ENCODE measurements around the gene IL4R. TPM values are rescaled to one million over a fixed set of nuclear protein-coding genes. Genes with fewer than 3 reads are reported as not detected.

Gene IL4R
- total RNA-seq (2022; extraction: Qiagen RNA extraction; ENCODE audit: low read depth): 42.8 to 49.0 TPM (median 43.1 TPM) in 5 replicates

DNA sequence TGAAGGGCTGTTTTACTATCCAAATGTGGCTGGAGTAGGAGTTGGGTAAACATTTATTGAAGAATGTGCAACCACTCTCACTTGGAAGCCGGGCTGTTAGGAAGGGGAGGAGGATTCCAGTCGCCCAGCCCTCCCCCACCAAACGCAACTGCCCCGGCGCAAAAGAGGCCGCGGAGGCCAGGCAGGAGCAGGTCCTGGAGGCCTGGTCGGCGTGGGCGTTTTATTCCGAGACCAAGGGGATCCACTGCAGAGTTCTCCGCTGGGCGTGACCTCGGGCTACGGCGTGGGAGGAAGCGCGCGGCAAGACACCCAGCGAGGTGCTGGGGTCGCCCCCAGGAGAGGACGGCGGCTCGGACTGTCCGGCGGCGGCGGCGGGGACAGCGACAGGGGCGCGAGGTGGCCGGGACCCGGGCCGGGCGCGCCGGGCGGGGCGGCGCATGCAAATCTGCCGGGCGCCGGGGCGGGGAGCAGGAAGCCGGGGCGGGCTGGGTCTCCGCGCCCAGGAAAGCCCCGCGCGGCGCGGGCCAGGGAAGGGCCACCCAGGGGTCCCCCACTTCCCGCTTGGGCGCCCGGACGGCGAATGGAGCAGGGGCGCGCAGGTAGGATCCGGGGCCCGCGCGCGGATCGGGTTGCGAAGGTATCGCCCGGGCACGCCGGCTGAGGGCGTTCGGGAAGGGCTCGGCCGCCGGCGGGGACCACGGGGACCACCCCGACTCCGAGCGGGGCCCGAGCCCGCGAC lies at the start of gene IL4R:
IL4R (plus strand) TSS at position 553 of the 739 bp plus-strand sequence. CDS start 26,230 bp downstream, outside the sequence.

DNA sequence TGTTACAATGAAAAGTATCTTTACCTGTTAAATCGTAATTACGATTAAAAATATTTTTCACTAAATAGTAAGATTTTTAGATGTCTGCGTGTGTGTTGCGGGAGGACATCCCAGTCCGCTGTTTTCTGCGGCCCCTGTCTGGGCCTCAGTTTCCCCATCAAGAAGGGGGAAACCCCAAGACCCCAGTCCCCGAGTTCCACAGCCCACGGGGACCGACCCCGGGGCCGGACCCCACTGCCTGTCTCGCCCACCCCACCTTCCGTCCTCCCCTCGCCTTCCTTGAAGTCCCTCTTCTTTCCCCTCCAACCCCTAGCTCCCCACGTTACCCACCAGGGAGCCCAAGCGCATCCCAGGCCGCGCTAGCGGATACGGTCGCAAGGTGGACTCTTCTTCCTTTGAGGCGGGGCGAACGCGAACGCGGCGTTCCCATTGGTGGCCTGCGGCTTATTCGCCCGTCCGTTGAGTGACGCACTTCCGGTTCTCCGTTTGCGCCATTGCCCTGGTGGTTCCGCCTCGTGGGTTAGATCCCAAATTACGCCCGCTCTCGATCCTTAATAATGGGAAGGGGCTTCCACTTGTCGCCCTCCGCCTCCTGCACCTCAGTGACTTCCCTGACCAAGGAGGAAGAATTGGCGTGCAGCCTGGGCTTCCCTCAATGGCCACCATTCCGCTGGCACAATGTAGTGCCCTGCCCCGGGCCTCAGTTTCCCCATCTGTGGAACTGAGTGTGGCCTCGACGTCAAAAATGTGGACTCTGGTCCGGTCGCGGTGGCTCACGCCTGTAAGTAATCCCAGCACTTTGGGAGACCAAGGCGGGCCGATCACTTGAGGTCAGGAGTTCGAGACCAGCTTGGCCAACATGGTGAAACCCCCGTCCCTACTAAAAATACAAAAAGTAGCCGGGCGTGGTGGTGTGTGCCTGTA lies 45.1 kb upstream of the IL4R start, which contains the start of gene NSMCE1:
NSMCE1 (minus strand) TSS at position 397 of the 924 bp plus-strand sequence. CDS start 11,202 bp downstream, outside the sequence.

DNA sequence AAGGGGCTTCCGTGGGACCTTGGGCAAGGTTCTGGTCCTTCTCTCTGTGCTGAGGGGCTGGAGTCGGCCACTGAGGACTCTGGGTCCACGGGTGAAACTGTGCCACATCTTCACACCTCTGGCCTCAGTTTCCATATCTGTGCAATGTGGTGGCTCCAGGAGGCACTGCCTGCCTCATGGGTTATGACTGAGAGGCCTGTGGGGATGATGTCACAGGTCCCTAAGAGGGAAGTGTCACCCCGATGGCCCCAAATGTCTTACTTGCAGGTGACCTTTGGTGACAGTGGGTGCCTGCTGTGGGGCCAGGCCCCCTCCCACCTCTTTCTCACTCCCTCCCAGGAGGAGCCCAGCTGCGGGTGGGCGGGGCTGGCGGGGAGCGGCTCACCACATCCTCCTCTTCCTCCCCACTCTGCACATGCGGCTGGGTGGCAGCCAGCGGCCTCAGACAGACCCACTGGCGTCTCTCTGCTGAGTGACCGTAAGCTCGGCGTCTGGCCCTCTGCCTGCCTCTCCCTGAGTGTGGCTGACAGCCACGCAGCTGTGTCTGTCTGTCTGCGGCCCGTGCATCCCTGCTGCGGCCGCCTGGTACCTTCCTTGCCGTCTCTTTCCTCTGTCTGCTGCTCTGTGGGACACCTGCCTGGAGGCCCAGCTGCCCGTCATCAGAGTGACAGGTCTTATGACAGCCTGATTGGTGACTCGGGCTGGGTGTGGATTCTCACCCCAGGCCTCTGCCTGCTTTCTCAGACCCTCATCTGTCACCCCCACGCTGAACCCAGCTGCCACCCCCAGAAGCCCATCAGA lies 88.2 kb downstream of the IL4R start, which contains the start of gene IL21R:
IL21R (plus strand) TSS at position 407 of the 801 bp plus-strand sequence. CDS start 27,898 bp downstream, outside the sequence.

Other genes starting within 250 kb of the IL4R start
- gene C16orf82, start 247.0 kb upstream of the IL4R start, total RNA-seq (2022; extraction: Qiagen RNA extraction; ENCODE audit: low read depth): not detected in 5 replicates
- gene KDM8, start 110.4 kb upstream of the IL4R start, total RNA-seq (2022; extraction: Qiagen RNA extraction; ENCODE audit: low read depth): 2.1 to 3.0 TPM (median 2.6 TPM) in 5 replicates
- 55.9 to 59.8 TPM (median 58.4 TPM) in 5 replicates for gene NSMCE1, start 45.2 kb upstream of the IL4R start, total RNA-seq (2022; extraction: Qiagen RNA extraction; ENCODE audit: low read depth)
- 0.03 to 0.22 TPM (median 0.03 TPM) in 3 of 5 replicates, not detected in the others for gene IL21R, start 88.2 kb downstream of the IL4R start, total RNA-seq (2022; extraction: Qiagen RNA extraction; ENCODE audit: low read depth)
- 65.1 to 87.4 TPM (median 79.8 TPM) in 5 replicates for gene GTF3C1, start 235.9 kb downstream of the IL4R start, total RNA-seq (2022; extraction: Qiagen RNA extraction; ENCODE audit: low read depth)
- 12.5 to 14.5 TPM (median 13.3 TPM) in 5 replicates for gene KATNIP, start 236.2 kb downstream of the IL4R start, total RNA-seq (2022; extraction: Qiagen RNA extraction; ENCODE audit: low read depth)